ENCODE data around the gene ENPP1. TPM values are rescaled to one million over a fixed set of nuclear protein-coding genes. Genes with fewer than 3 reads are reported as not detected.

The ENPP1 gene
- total and polyA plus RNA-seq, 2 donors: 3.8 to 45.3 TPM

DNA sequence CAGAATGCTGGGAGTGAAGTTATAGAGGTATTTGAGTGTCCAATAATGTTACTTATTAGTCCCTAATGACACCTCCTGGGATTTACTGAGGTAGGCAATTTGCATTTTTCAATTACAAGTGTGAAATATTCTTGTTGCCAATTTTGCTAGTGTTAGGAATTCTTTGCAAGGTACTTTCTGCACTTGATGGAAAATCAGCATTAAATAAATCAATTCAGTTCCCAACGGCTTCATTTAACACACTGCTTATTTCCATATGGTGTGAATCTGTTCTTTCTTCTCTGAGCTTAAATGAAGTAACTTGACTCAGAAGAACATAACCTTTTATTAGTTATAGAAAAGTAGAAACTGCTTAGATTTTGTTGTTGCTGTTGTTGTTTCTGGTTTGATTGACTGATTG is 122.2 kb downstream of the ENPP1 start:
- Histone ChIP-seq H3K36me3 (ENCODE audit: insufficient read depth) (no peaks in the 10 kb centered on the region), H3K4me1 (ENCODE audit: insufficient read depth) (no peaks in the 10 kb centered on the region), H3K4me3 (ENCODE audit: low read depth, low read length) (no peak overlapping the region), H3K27ac (ENCODE audit: low read depth) (no peak overlapping the region)
- no peak for DNase-seq (ENCODE audit: extremely low spot score)
- 82% methylated on average over 1 of the region's 1 CpG for WGBS

DNA sequence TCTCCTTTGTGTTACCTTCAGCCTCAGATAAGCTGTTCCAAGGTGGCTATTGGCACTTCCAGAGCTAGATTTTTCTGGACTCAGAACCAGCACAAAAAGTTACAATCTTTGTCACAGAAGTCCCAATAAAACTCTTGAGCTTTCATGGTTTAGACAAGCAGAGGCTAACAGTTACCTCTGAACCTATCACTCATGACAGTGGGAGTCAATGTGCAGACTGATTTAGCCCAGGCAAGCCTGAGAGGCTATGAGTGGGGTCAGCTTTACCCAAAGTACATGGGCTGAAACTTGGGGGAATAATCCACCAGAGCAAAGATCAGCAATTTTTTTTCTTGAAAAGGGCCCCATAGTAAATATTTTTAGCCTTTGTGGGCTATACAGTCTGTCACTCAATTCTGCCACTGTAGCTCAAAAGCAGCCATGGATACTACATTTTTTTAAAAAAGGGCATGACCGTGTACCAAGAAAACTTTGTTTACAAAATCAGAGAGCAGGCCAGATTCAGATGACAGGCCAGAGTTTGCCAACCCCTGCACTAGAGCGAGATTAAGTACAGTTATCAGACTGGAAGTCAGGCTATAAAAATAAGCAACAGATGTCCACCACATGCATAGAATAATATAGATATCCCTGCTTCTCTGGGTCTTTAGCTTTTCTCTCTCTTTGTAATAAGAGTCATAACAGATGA is 123.4 kb downstream of the ENPP1 start:
- H3K4me3 ChIP-seq (ENCODE audit: low read depth, low read length): no peak overlapping the region
- H3K27ac ChIP-seq (ENCODE audit: low read depth): no peak overlapping the region
- H3K4me1 ChIP-seq (ENCODE audit: insufficient read depth): no peaks in the 10 kb centered on the region
- H3K36me3 ChIP-seq (ENCODE audit: insufficient read depth): no peaks in the 10 kb centered on the region
- WGBS: 31% methylated on average over 2 of the region's 2 CpGs
- DNase-seq (ENCODE audit: extremely low spot score): no peak

GRCh38 chr6:131936156-131936555 is 128.3 kb downstream of the ENPP1 start:
- H3K4me3 ChIP-seq (ENCODE audit: low read depth, low read length): no peak overlapping the region
- no peak overlapping the region for H3K27ac ChIP-seq (ENCODE audit: low read depth)
- 90% methylated on average over 4 of the region's 4 CpGs for WGBS
- no peak for DNase-seq (ENCODE audit: extremely low spot score)
- H3K36me3 ChIP-seq (ENCODE audit: insufficient read depth): no peaks in the 10 kb centered on the region
- H3K4me1 ChIP-seq (ENCODE audit: insufficient read depth): no peaks in the 10 kb centered on the region

DNA sequence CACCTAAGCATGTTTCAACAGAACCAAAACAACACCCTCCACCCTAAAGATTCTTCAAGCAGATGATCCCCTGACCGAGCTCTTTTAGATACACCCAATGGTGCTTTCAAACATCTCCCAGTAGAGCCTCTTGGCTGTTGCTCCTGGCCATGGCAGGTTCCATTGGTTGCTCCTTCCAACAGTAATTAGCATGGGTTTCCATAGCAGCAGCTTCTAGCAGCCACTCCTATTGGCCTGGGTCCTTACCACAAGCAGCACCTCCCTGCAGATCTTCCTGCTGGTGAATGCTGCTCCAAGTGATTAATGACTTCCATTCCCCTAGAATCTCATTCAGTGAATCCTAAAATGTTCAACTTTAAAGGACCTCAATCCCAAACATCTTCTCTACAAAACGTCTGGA is 129.4 kb downstream of the ENPP1 start:
- no peaks in the 10 kb centered on the region for H3K4me1 ChIP-seq (ENCODE audit: insufficient read depth)
- no peak overlapping the region for H3K27ac ChIP-seq (ENCODE audit: low read depth)
- no peak overlapping the region for H3K4me3 ChIP-seq (ENCODE audit: low read depth, low read length)
- DNase-seq (ENCODE audit: extremely low spot score): no peak
- H3K36me3 ChIP-seq (ENCODE audit: insufficient read depth): no peaks in the 10 kb centered on the region
- 48% methylated on average over 2 of the region's 2 CpGs for WGBS

DNA sequence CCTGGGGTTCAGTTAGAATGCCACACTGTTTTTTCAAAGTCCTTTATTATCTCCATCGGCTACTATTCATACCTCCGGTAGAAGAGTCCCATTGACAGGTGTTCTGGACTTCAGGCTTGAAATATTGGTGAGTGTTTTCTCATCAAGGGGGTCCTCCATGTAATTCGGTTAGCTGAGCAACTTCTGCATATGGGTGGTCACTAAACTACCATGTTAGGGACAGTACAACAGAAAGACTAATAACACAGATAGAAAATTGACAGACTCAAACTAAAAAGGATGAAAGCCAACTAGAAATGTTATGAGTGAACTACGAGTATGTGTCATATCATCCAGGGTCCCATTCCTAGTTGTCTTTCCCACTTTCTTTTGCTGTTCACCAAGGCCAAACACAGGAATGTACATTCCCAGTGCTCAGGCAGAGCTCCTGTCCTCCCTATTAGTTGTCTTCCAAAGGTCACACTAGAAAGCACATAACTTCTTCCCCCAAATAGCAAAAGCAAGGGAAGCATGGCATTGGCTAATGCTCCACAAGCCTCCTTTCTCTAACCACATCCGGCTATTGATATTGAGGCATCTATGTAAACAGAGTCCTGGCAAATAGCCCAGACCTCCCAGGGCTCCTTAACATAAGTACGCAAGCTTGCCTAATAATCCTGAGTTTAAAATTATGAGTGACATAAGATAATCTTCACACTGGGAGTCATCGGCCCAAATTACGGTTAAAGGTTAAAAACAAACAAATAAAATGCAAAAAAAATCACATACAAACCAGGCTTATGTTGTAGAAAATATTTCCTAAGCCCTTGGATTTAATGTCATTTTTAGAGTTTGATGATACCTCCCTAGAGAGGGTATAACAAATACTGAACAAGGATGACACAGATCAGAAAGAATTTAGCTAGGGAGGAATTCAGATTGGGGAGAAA is 130.1 kb downstream of the ENPP1 start:
- no peaks in the 10 kb centered on the region for H3K36me3 ChIP-seq (ENCODE audit: insufficient read depth)
- H3K4me3 ChIP-seq (ENCODE audit: low read depth, low read length): no peak overlapping the region
- H3K27ac ChIP-seq (ENCODE audit: low read depth): no peak overlapping the region
- DNase-seq (ENCODE audit: extremely low spot score): no peak
- 68% methylated on average over 8 of the region's 8 CpGs for WGBS
- H3K4me1 ChIP-seq (ENCODE audit: insufficient read depth): no peaks in the 10 kb centered on the region

Small RNAs within 50 kb of the gene (small RNA-seq; reads per million reads assigned to genes)
- gene MIR548H5: not detected
- gene SELENOKP2: not detected

Other genes starting within 250 kb of the ENPP1 start
- 1.1 TPM for gene ARG1, start 234.8 kb upstream of the ENPP1 start, total RNA-seq
- 0.53 TPM for gene ARG1, start 234.8 kb upstream of the ENPP1 start, polyA plus RNA-seq
- gene MED23, start 179.8 kb upstream of the ENPP1 start, total RNA-seq: 66.9 TPM
- 11.2 TPM for gene MED23, start 179.8 kb upstream of the ENPP1 start, polyA plus RNA-seq
- gene ENPP3, start 170.7 kb upstream of the ENPP1 start, total RNA-seq: 2.4 TPM
- 0.43 TPM for gene ENPP3, start 170.7 kb upstream of the ENPP1 start, polyA plus RNA-seq
- gene OR2A4, start 106.6 kb upstream of the ENPP1 start, total RNA-seq: not detected
- gene OR2A4, start 106.6 kb upstream of the ENPP1 start, polyA plus RNA-seq: not detected
- not detected for gene CTAGE9, start 97.0 kb upstream of the ENPP1 start, total RNA-seq
- not detected for gene CTAGE9, start 97.0 kb upstream of the ENPP1 start, polyA plus RNA-seq
- 85.8 TPM for gene CCN2, start 143.4 kb downstream of the ENPP1 start, total RNA-seq
- gene CCN2, start 143.4 kb downstream of the ENPP1 start, polyA plus RNA-seq: 506 TPM

Measured in urinary bladder (tissue), 4 donors.